Mucosa of stomach (tissue), 1 donor: ENCODE measurements around the gene LINGO4.

ENCODE experiments used
- H3K27me3 ChIP-seq: one replicate; pipeline ENCODE4 v1.7.0; 2013; ENCODE audit warnings: mild to moderate bottlenecking, low read length; ENCODE audit not compliant: control insufficient read depth, insufficient read depth
- H3K36me3 ChIP-seq: one replicate; pipeline ENCODE4 v1.7.0; 2013; ENCODE audit warnings: low read length; ENCODE audit not compliant: control insufficient read depth, insufficient read depth
- H3K4me1 ChIP-seq: one replicate; pipeline ENCODE4 v1.7.0; 2013; ENCODE audit warnings: mild to moderate bottlenecking, low read length; ENCODE audit not compliant: control insufficient read depth, insufficient read depth
- H3K4me3 ChIP-seq: one replicate; pipeline ENCODE4 v1.7.0; 2013; ENCODE audit warnings: low read length
- H3K9ac ChIP-seq: one replicate; pipeline ENCODE4 v1.7.0; 2013; ENCODE audit warnings: mild to moderate bottlenecking, low read length, moderate library complexity
- H3K9me3 ChIP-seq: one replicate; pipeline ENCODE4 v1.7.0; 2013; ENCODE audit warnings: mild to moderate bottlenecking, low read length, moderate library complexity; ENCODE audit not compliant: control insufficient read depth
- donor health status: Pancreatic carcinoma.

Gene LINGO4, protein sequence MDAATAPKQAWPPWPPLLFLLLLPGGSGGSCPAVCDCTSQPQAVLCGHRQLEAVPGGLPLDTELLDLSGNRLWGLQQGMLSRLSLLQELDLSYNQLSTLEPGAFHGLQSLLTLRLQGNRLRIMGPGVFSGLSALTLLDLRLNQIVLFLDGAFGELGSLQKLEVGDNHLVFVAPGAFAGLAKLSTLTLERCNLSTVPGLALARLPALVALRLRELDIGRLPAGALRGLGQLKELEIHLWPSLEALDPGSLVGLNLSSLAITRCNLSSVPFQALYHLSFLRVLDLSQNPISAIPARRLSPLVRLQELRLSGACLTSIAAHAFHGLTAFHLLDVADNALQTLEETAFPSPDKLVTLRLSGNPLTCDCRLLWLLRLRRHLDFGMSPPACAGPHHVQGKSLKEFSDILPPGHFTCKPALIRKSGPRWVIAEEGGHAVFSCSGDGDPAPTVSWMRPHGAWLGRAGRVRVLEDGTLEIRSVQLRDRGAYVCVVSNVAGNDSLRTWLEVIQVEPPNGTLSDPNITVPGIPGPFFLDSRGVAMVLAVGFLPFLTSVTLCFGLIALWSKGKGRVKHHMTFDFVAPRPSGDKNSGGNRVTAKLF

DNA sequence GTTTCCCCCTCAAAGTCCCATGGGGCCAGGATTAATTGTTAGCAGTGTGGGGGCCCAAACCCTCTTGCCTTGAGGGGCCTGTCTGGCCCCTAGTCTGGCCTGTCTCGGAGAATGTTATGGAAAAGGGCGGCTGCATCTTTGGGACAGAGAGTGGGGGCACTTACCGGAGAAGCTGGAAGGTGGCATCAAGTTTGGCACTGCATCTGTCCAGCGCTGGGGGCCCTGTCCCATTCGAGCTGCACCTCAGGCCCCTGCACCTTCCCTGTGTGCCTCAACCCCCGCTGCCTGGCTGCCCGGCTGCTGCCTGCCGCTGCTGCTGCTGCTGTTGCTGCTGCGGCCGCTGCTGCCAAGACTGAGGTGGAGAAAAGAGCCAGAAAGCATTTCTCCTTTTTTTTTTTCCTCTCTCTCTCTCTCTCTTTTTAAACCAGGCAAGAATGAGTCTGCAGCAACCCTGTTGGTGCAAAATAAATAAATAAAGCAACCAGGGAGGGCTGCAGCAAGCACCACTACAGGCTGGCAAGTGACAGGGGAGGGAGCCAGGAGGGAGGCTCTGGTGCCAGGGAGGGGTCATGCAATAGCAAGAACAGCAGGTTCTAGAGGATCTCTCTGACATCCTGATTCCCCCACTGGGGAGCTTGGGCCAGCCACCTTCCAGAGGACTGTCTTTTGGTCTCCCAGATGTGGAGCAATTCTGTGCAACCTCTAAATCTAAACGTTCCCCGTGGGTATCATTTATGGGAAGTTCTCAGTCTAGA is at the start of gene LINGO4:
LINGO4 (minus strand) TSS at position 354 of the 755 bp plus-strand sequence. CDS start 2,715 bp downstream, outside the sequence.
- Histone ChIP-seq H3K36me3 (no peaks in the 10 kb centered on the region), H3K27me3 (no peaks in the 10 kb centered on the region), H3K9ac (no peak within 1 kb of the TSS), H3K4me3 (no peak within 1 kb of the TSS), H3K4me1 (no peaks in the 10 kb centered on the region), H3K9me3 (no peaks in the 10 kb centered on the region)

DNA sequence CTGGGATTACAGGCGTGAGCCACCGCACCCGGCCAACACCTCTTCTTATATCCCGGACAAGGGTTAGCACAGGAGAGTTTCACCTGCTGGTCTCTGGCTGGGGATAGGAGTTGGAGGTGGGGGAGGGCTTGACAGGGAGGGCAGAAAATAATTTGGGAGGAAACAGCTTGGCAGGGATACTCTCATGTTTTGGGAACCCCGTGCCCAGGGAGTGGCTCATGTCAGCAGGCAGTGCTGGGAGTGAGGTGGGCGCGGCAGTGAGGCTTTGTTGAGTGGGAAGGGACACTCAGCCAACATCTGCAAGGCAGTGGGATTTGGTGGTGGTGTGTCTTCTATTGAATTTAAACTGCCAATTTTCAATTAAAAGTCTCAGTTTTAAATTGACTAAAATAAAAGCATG is 49.4 kb upstream of the LINGO4 start:
- H3K9me3 ChIP-seq = no peaks in the 10 kb centered on the region
- H3K9ac ChIP-seq = no peak overlapping the region
- H3K4me1 ChIP-seq = no peaks in the 10 kb centered on the region
- no peaks in the 10 kb centered on the region for H3K27me3 ChIP-seq
- H3K36me3 ChIP-seq = no peaks in the 10 kb centered on the region
- no peak overlapping the region for H3K4me3 ChIP-seq

DNA sequence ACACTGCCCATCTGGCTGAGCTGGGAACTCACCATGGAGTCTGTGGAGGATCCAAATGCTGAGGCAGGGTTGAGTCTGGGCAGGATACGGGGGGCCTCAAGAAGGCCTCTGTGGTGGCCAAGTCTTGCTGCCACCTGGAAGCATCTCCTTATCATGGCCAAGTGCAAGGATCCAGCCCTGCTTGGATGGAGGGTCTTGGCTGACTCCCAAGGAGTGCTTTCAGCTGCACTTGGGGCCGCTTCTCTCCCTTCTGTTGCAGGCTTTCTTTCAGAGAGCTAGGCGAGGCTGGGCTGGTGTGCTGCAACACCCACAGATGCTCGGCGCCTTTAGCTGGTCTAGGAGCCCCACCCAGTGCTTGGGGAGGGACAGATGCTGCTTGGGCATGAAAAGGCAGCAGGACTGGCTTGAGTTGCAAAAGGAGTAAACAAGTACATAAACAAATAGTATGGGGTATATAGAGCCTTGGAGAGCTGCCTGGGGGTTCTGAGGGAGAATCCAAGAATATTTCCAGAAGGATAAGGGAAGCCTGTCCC is 48.3 kb upstream of the LINGO4 start, which contains the start of gene THEM5:
THEM5 (minus strand) TSS at position 302 of the 533 bp plus-strand sequence; CDS start at position 155, 147 bp downstream.
- H3K9me3 ChIP-seq = no peaks in the 10 kb centered on the region
- no peaks in the 10 kb centered on the region for H3K4me1 ChIP-seq
- H3K4me3 ChIP-seq = no peak within 1 kb of the TSS
- H3K9ac ChIP-seq = no peak within 1 kb of the TSS
- H3K27me3 ChIP-seq = no peaks in the 10 kb centered on the region
- no peaks in the 10 kb centered on the region for H3K36me3 ChIP-seq

DNA sequence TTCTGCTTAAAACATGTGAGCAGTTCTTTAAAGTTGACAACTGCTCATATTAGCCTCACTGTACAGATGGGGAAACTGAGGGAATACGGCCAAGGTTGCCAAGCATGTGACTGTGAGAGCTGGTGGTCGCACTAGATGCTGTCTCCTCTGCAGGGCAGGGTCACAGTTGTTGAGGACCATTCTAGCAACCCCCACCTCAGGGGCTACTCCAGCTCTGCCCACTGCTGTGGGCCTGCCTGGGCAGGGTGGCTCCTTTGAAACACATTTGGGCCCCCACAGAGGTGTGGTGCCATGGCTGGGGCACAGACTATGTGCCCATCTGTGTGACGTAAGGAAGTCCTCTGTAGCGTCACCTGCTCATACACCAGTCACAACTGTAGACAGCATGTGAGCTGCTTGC is 47.5 kb upstream of the LINGO4 start:
- H3K4me1 ChIP-seq = no peaks in the 10 kb centered on the region
- H3K4me3 ChIP-seq = no peak overlapping the region
- no peak overlapping the region for H3K9ac ChIP-seq
- H3K9me3 ChIP-seq = no peaks in the 10 kb centered on the region
- no peaks in the 10 kb centered on the region for H3K27me3 ChIP-seq
- H3K36me3 ChIP-seq = no peaks in the 10 kb centered on the region

DNA sequence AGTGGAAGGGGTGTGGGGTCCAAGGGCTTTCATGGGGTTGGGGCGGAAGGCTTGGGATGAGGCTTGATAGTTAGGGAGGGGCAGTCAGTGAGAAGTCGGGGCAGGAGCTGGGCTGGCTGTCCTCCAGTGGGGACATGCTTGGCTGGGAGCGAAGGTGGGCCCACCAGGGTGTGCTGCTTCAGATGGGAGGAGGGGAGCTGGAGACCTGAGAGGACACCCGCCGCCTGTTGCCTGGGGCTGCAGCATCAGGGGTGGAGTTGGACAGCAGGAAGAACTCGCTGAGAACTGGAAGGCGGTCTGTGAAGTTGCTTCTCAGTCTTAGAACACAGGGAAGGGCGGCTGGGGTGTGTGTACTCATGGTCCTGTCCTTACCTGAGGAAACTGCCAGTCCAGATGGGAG is 46.7 kb upstream of the LINGO4 start:
- no peaks in the 10 kb centered on the region for H3K4me1 ChIP-seq
- H3K36me3 ChIP-seq = no peaks in the 10 kb centered on the region
- H3K27me3 ChIP-seq = no peaks in the 10 kb centered on the region
- no peaks in the 10 kb centered on the region for H3K9me3 ChIP-seq
- H3K9ac ChIP-seq = no peak overlapping the region
- H3K4me3 ChIP-seq = no peak overlapping the region

DNA sequence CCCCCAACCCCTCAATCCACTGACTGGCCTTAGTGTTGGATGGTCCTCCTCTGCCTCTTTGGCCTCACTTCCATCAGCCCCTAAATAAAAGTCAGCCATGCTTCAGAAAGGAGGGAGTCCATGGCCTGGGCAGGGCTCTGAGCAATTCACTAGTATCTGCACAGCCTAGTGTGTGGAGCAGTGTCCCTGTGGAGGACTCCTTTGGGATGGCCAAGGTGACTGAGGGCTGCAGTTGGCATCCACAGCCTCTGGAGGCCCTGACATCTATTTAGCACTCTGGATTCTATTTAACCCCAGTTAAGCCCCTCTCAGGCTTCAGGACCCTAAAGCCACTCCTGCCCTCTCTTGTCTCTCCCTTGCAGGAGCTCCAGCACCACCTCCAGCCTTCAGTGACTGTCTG is 44.7 kb upstream of the LINGO4 start:
- Histone ChIP-seq H3K4me1 (peaks cover 5% of the 10 kb centered on the region), H3K36me3 (no peaks in the 10 kb centered on the region), H3K27me3 (no peaks in the 10 kb centered on the region), H3K9ac (no peak overlapping the region), H3K9me3 (no peaks in the 10 kb centered on the region), H3K4me3 (no peak overlapping the region)

DNA sequence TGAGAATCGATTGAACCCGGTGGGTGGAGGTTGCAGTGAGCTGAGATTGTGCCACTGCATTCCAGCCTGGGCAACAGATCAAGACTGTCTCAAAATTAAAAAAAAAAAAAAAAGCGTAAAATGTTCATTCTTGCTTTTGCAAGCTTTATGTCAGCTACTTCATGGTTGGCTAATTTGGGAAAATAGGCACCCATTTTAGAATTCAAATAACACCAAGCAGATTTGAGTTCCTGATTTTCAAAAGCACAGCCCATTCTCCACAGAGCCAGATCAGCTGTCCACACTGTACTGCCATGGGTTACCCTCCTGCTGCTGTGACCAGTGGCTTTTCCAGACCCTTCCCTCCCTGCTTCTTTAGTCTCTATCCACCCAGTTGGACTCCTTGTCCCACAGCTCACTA is 43.9 kb upstream of the LINGO4 start:
- Histone ChIP-seq H3K27me3 (no peaks in the 10 kb centered on the region), H3K9me3 (no peaks in the 10 kb centered on the region), H3K36me3 (no peaks in the 10 kb centered on the region), H3K9ac (no peak overlapping the region), H3K4me3 (no peak overlapping the region), H3K4me1 (peaks cover 5% of the 10 kb centered on the region)

DNA sequence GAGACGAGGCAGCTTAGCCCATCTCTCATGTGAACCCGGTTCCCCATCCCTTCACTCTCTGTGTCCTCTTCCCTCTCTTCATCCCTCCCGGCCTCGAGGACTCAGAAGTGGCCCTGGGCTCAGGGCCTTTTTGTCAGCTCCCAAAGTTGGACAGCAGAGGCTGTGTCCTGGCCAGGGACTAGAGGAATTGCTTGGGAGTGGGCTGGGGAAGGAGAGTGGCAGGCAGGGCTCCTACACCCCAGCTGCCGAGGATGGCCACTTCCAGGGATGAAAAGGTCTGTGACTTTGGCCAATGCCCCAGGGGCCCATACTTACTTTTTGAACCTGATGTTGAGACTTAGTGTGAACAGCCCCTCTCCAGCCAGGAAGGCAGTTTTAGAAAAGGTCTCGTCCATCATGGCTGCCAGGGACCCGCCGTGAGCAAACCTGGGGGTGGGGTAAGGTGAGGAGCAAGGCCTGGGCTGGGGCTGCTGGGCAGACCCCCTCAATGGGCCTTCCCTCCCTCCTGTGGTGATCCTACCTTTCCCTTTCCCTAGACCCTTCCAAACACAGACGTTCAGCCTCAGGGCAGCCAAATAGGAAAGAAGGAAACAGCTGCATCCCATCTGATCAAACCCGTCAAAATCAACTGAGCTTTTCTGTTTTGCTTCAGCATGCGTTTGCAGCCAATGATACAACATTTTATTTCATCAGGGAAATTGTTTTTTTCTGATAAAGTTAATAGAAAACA is 42.8 kb upstream of the LINGO4 start:
- H3K9me3 ChIP-seq = no peaks in the 10 kb centered on the region
- H3K4me3 ChIP-seq = no peak overlapping the region
- H3K4me1 ChIP-seq = peaks cover 5% of the 10 kb centered on the region
- H3K9ac ChIP-seq = no peak overlapping the region
- H3K27me3 ChIP-seq = no peaks in the 10 kb centered on the region
- no peaks in the 10 kb centered on the region for H3K36me3 ChIP-seq

DNA sequence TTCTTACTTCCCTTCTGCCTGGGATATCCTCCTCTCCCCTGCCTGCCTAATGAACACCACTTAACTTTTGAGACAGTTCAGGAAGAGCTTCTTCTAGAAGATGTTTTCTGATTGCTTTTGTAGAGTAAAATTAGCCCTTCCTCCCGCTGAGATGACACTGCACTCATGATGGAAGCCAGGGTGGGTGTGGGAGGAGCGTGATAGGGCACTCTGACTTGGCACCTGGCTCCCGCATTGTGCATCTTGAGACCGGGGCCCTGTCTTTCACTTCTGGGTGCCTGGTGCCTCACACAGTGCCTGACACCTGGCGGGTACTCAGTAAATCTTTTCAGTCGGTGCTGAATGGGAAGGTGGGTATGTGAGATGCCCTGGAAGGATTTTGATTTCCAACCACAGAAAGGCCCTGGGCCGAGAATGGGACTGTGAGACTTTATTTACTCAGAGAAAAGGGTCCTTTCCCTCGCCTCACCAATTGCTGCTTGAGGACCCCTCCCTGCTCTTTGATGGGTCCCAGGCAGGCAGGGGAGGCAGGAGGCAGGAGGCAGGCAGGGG is 41.5 kb upstream of the LINGO4 start:
- no peak overlapping the region for H3K9ac ChIP-seq
- no peaks in the 10 kb centered on the region for H3K9me3 ChIP-seq
- H3K4me3 ChIP-seq = no peak overlapping the region
- peaks cover 5% of the 10 kb centered on the region for H3K4me1 ChIP-seq
- H3K27me3 ChIP-seq = no peaks in the 10 kb centered on the region
- H3K36me3 ChIP-seq = no peaks in the 10 kb centered on the region

DNA sequence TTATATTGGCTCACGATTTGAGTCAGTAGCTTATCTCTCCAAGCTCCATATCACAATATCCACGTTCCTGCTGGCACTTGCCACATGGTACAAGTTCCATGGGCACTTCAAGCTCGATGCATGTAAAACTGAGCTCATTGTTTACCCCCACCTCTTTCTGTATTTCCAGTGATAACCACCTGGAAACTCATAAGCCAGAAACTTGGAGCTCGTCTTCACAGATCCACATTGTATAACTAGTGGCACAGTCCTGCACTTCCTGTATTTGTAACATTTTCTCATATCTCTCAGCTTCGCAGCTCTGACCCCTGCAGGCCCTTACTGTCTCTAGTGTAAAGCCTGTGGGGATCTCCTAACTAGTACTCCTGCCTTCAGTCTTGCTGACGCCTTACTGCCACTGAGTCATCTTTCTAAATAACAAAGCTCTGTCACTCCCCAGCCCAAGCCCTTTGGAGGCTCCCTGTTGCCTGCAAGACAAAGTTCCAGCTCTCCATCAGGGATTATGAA is 40.9 kb upstream of the LINGO4 start:
- no peaks in the 10 kb centered on the region for H3K9me3 ChIP-seq
- H3K4me3 ChIP-seq = no peak overlapping the region
- H3K27me3 ChIP-seq = no peaks in the 10 kb centered on the region
- no peak overlapping the region for H3K9ac ChIP-seq
- H3K36me3 ChIP-seq = no peaks in the 10 kb centered on the region
- peaks cover 5% of the 10 kb centered on the region for H3K4me1 ChIP-seq

DNA sequence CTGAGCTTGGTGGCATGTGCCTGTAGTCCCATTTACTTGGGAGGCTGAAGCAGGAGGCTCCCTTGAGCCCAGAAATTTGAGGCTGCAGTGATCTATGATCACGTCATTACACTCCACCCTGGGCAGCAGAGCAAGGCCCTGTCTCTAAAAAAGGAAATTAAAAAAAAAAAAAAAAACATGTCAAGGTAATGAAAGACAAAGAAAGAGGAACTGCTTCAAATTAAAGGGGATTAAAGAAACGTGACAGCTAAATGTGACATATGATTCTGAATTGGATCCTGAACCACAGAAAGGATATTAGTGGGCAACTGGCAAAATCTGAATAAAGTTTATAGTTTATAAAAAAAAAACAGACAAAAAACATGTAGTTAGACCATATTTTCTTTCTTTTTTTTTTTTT is 38.2 kb upstream of the LINGO4 start:
- Histone ChIP-seq H3K9ac (no peak overlapping the region), H3K4me3 (no peak overlapping the region), H3K4me1 (peaks cover 23% of the 10 kb centered on the region), H3K27me3 (peaks cover 18% of the 10 kb centered on the region), H3K9me3 (no peaks in the 10 kb centered on the region), H3K36me3 (no peaks in the 10 kb centered on the region)
